Activated T-helper 9 cell treated with anti-CD3 and anti-CD28 coated beads, Interleukin-2, amount 50 U/mL, for 16 hours (primary cell): ENCODE results near the gene PIPOX.
"Not testable (repeated sequence)": the region's sequence is repeated elsewhere in the genome, so short reads cannot be mapped to it uniquely, and the experiment has no call there.

Experiments
- DNase-seq: peaks from one replicate; pipeline ENCODE4 v3.0.0-alpha.2; 2020; ENCODE audit warnings: low read depth

The PIPOX gene

GRCh38 chr17:29076087-29076486, 33.1 kb downstream of the PIPOX start:
- no peak for DNase-seq

- no peak for DNase-seq
These were observed 33.8 kb downstream of the PIPOX start for GRCh38 chr17:29076722-29077121.

GRCh38 chr17:29077320-29077719, 34.4 kb downstream of the PIPOX start:
- DNase-seq, result no peak

- DNase-seq, result no peak
These were observed 35.5 kb downstream of the PIPOX start for GRCh38 chr17:29078183-29079045.

- DNase-seq, result no peak
These were observed 36.5 kb downstream of the PIPOX start for GRCh38 chr17:29079433-29079832.

GRCh38 chr17:29079887-29080286, 36.9 kb downstream of the PIPOX start:
- no peak for DNase-seq

- DNase-seq, result no peak
These were observed 37.4 kb downstream of the PIPOX start for GRCh38 chr17:29080323-29080722.

- no peak for DNase-seq
These were observed 38.0 kb downstream of the PIPOX start for GRCh38 chr17:29080965-29081364.

- DNase-seq, result no peak
These were observed 41.7 kb downstream of the PIPOX start for GRCh38 chr17:29084541-29085146.

GRCh38 chr17:29085223-29085622, 42.3 kb downstream of the PIPOX start:
- no peak for DNase-seq

GRCh38 chr17:29086628-29087332, 43.8 kb downstream of the PIPOX start:
- no peak for DNase-seq

- not testable (repeated sequence) for DNase-seq
These were observed 45.8 kb downstream of the PIPOX start for GRCh38 chr17:29088782-29089181.

- DNase-seq, result no peak
These were observed 46.7 kb downstream of the PIPOX start for GRCh38 chr17:29089601-29090044.

GRCh38 chr17:29090108-29090507, 47.2 kb downstream of the PIPOX start:
- DNase-seq, result no peak

GRCh38 chr17:29090750-29091605, 48.0 kb downstream of the PIPOX start:
- DNase-seq, result no peak

- DNase-seq, result no peak
These were observed 48.8 kb downstream of the PIPOX start for GRCh38 chr17:29091606-29092289.

- DNase-seq, result no peak
These were observed 50.3 kb downstream of the PIPOX start for GRCh38 chr17:29093090-29093871.

- no peak for DNase-seq
These were observed 51.3 kb downstream of the PIPOX start for GRCh38 chr17:29094101-29094708.

GRCh38 chr17:29095439-29095838, 52.5 kb downstream of the PIPOX start:
- DNase-seq, result no peak

GRCh38 chr17:29096094-29096493, 53.2 kb downstream of the PIPOX start:
- DNase-seq, result no peak
